ENCODE data around the gene TMEM187.
A peak's percentile ranks its signal among the peaks of the same experiment; 100 is the strongest.
"Not testable (repeated sequence)": the region's sequence is repeated elsewhere in the genome, so short reads cannot be mapped to it uniquely, and the experiment has no call there.

TMEM187 gene

DNA sequence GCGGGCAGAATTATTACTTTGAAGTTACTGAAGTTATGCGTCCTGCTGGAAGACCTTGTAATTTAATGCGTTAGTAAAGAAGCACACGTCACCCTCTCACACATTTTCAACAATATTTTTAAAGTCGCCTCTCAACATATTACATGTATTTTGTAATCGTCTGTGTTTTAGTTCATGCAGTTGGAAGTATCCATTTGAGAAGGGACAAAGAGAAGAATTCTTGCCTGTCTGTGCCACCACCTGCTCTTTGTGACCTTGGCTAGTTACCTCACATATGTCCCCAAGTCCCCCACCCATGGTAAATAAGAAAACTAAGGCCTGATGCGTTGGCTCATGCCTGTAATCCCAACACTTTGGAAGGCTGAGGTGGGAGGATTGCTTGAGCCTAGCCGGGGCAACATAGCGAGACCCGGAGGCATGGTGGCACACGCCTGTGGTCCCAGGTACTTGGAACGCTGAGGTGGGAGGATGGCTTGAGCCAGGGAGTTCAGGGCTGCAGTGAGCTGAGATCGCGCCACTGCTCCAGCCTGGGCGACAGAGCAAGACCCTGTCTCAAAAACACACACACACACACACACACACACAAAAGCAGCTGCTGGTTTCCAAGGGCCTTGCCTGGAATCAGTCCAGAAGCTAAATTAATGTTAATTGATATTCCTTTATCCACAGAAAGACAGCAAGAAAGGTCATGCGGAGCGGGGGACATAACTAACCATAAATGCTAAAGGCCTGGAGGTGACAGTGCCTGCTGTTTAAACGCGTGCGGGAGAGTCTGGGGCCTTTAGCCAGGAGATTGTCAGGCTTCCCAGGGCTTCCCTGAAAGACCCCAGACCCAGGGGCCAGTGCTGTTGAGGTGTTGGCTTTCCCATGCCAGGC, 811 bp downstream of the TMEM187 start:
- peak; percentile 36 for DNase-seq

DNA sequence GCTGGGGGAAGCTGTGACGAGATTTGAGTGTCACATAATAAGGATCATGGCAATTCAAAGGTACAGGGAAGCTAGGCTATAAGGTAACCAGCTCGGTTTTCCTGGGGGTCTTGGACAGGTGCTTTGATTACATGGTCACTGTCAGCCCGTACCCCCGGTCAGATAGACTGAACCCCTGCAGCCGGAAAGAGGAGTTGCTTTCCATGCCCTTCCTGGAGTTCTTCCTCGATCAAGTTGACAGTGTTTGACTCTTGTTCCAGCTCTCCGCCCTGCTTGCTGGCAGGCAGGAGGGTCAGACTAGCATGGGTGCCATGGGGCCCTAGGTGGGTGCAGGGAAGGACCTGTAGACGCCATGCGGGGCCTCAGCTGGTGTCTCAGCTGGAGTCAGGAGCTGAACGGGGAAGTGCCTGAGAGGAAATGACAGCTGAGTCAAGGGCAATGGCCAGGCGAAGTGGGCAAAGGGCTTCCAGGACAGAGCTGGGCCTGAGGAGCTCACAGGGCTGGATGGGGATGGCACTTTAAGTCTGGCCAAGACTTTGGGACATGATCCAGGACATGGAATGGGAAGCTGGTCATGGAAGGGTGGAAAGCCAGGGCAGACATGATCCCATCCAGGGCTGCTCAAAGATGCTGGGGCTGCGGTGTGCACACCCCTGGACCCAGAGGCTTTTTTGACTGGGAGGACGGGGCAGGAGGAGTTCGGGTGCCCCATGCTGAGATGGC, 1.6 kb downstream of the TMEM187 start:
- no peak for DNase-seq

DNA sequence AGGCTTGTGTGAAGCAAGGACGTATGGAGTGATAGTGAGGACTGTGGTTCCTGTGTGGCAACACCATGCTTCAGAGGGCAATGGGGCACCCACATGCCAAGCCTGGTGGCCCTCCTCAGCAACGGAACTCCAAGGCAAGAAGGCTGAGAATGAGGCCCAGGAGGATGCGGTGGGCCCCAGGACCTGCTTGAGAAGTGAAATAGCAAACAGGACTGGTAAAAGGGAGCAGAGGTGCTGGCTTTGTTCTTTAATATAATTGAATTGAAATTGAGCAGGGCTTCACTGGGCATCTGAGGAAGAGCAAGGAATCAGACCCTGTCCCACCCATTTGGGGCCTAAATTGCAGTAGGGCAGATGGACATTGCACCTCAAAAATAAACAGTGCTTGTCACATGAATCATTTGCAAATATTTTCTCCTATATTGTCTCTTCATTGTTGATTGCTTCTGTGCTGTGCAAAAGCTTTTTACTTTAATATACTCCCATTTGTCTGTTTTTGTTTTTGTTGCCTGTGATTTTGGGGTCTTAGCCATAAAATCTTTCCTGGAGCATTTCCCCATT, 2.3 kb downstream of the TMEM187 start:
- no peak for DNase-seq

DNA sequence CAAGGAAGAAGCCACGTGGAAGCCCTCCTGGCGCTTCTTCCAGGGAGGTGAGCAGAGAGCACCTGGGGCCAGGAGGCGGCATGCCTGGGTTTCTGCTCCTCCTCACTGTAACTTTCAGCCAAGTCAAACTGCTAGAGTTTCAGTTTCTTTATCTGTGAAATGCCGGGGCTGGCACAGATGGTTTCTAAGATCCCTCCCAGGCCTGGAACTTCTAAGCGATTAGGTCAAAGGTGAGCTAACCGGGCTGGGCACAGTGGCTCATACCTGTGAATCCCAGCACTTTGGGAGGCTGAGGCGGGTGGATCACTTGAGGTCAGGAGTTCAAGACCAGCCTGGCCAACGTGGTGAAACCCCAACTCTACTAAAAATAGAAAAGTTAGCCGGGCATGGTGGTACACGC, 7.8 kb downstream of the TMEM187 start:
- DNase-seq, result not testable (repeated sequence)

DNA sequence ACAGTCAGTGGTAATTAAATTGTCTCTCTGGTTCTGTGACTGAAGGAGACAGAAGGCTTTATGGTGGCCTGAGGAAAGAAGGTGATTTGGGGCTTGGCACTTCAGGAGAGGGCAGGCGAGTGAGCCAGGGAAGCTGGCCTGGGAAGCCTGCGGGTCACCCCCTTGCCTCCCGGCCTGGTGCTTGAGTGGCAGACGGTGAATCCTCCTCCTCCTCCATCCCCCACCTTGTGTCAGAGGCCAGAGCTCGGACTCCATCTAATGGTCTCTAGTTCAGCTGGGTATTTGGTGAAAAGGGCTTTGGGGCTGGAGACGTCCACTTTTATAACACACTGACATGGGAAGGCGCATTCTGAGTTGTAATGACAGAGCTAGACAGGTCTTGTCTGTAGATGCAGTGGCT, 8.7 kb downstream of the TMEM187 start:
- DNase-seq, result no peak

DNA sequence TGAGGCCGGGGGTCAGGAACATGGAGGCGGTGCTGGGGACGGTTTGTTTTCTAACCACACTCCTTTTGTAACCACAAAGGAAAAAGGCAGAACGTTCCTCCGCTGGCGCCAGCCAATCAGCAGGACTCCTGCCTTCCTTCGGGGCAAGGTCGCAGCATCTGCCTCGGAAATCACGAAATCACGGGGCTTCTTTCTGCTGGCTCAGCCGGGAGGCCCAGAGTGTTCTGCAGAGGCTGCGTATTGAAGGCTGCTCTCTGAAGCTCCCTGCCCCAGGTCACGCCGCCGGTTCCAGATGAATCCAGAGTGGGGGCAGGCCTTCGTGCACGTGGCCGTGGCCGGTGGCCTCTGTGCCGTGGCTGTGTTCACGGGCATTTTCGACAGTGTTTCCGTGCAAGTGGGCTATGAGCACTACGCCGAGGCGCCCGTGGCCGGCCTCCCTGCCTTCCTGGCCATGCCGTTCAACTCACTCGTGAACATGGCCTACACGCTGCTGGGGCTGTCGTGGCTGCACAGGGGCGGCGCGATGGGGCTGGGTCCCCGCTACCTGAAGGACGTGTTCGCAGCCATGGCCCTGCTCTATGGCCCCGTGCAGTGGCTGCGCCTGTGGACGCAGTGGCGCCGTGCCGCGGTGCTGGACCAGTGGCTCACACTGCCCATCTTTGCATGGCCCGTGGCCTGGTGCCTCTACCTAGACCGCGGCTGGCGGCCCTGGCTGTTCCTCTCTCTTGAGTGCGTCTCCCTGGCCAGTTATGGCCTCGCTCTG, 9.4 kb downstream of the TMEM187 start:
- peak; percentile 59 for DNase-seq

DNA sequence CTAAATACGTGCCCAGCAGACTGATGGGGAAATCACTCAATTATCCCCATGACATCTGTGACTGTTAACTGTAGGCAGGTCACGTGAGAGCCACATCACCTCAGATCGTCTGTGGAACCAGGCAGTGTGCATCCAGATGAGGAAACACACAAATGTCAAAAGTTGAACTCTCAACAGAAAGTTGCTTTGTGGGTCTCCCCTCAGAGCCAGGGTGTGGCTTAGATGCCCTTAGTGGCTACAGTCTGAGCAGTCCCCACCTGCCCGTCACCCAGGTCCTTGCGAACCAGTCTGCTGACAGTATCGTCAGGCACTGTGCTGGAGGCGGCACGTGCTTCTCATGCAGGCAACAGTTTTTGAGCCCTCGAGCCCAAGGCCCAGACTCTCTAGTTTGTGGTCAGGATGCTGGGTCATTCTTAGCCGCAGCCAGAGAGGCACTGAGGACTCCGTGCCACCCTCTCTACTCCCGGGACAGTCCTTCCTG, 10.8 kb downstream of the TMEM187 start:
- DNase-seq, result no peak

DNA sequence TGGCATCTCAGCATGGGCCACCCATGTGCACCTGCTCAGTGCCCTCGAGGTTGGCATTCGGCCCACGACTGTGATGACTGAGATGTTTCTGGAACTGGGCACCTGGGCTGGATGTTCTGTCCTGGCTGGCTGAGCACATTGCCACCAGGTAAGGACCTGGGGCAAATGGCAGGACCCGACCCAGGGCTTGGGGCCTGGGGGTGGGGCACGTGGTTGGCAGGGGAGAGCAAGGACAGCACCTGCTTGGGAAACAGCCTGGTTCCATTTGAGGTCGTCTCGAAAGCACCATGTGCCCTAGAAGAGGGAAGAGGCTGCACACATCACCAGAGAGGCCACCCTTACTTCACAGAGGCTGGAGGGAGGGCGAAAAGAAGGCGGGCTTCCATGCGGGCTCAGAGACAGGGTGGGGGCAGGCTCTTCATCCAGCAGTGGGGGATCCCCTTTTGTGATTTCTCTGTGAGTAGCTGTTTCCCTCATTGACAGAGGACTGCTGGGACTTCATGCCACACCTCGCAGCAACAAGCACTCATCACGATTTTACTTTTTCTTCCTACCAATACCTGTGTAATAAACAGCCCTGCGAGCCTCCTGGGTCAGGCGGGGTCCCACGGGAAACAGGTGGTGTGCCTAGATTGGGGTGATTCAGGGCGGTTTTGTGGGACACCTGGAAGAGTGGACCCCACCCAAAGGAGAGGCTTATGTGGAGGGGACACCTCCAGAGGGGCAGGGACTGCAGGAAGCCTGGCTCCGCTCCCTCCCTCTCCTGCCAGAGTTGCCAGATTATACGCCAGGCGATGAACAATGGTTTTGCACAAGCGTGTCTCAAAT, 12.0 kb downstream of the TMEM187 start:
- peak; percentile 54 for DNase-seq

DNA sequence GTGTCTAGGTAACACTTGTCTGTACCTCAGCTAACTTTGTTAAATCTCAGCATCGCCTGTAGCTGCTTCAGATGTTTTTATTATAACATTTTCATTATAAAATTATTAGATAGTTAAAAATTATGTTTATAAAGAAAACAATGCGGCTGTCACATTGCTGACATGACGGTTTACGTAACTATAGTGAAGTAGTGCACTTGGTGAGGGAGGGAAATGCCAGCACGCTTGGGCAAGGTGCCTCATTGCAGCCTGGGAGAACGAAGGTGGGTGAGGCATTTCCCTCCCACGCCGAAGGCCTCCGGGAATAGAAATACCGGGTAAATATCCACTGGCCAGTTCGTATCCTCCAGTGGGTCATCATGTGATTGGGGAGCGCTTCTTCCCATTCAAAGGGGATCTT, 15.9 kb downstream of the TMEM187 start:
- no peak for DNase-seq

DNA sequence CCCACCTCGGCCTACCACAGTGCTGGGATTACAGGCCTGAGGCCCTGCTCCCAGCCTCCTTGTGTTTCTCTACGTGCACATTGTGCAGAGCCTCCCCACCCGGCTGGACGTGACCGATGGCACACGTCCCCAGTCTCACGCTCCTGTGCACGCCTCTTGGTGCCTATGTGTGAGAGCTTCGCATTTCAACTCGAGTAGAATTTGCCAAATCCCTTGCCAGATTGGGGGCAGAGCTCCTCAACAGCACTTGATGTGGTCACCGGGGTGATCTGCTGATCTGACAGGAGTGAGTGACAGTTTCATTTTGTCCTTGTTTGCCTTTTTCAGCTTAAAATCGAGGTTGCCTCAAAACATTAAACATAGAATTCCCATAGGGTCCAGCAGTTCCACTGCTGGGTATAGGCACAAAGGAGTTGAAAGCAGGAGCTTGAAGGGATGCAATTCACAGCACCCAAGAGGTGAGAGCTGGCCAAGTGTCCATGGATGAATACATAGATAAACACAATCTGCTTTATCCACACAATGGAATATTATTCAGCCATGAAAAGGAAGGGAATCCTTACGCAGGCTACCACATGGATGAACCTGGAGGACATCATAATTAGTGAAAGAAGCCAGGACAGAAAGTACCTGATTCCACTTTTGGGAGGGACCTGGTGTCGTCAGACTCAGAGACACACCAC, 17.6 kb downstream of the TMEM187 start:
- no peak for DNase-seq

DNA sequence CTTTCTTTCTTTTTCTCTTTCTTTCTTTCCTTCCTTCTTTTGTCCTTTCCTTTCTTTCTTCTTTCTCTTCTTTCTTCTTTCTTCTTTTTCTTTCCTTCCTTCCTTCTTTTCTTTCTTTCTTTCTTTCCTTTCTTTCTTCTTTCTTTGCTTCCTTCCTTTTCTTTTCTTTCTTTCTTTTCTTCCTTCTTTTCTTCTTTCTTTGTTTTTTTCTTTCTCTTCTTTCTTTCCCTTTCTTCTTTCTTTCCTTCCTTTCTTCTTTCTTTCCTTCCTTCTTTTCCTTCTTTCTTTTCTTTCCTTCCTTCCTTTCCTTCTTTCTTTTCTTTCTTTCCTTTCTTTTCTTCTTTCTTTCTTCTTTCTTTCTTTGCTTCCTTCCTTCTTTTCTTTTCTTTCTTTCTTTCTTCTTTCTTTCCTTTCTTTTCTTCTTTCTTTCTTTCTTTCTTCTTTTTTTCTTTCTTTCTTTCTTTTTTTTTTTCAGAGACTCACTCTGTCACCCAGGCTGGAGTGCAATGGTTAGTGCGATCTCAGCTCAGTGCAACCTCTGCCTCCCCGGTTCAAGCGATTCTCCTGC, 18.5 kb downstream of the TMEM187 start:
- DNase-seq, result no peak

DNA sequence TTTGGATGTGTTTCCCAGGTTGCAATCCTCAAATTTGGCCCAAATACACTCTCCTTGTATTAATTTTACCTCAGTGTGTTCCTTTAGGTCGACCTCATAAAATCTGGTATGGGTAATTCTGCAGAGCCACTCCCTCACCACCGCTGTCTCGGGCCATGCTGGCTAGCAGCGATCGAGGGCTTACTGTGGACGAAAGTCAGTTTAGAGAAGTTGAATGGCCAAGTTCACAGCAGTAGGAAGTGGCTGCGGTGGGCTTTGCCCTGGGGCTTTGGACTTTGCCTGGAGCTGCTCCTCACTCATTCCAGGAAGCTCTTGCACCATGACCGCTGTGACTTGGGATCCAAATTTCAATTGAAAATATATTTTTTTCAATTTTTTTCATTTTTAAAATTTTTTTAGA, 19.6 kb downstream of the TMEM187 start:
- no peak for DNase-seq

DNA sequence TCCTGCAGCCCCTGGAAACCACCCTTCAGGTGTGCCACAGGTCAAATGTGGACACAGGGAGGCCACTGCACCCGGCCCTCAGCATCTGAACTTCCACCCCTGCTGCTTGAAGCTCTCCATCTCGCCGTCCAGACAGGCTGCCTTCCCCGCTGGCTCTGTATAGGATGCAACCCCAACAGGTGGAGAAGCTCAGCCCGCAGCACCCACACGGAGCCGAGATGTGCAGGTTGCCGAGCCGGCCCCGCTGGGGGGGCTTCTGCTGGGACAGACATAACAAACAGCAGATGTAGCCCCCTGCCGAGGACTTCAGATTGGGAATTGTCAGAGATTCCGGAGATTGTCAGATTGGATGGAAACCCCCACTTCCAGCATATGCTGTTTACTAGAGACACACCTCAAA, 20.5 kb downstream of the TMEM187 start:
- no peak for DNase-seq

DNA sequence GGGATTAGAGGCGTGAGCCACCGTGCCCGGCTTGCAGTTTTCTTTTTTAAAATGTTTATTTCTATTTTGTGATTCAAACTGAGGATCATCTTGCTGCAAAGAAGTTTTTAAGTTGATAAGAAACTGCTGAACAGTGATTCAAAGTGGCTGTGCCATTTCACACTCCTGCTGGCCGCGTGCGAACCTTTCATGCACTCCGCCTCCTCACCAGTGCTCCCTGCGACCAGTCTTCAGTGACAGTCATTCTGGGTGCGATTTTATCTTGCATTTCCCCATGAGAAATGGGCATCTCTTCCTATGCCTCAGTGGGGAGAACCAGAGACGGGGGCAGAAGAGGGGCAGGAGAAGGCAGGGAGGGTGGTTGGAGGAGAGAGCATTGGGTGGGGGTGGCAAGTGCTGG, 21.4 kb downstream of the TMEM187 start:
- DNase-seq, result no peak

DNA sequence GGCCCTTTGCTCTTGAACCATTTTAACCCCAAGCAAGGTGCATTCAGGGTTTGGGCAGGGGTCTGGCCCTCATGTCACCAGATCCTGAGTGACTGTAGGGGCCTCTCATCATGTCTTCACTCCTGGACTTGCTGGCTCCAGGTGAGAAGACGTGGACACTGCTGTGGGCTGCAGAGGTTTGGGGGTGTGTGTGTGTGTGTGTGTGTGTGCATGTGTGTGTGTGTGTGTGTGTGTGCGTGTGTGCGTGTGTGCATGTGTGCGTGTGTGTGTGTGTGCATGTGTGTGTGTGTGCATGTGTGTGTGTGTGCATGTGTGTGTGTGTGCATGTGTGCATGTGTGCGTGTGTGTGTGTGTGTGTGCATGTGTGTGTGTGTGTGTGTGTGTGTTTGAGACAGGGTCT, 21.8 kb downstream of the TMEM187 start:
- DNase-seq, result not testable (repeated sequence)

DNA sequence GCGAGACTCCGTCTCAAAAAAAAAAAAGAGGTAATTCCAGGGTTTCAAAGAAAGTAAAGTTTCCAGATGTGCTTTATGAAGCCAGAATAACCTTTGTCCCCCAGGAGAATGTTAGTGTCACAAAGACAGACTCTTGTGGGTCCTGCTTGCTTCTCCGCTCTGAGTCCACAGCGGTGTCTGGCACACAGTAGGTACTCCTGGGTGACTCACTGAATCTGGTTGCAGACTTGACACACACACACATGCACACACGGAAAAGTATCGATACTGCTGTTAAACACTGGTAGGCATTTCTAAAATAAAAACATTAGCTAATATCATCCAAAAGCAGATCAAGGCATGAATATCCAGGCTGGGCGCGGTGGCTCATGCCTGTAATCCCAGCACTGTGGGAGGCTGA, 22.9 kb downstream of the TMEM187 start:
- no peak for DNase-seq

DNA sequence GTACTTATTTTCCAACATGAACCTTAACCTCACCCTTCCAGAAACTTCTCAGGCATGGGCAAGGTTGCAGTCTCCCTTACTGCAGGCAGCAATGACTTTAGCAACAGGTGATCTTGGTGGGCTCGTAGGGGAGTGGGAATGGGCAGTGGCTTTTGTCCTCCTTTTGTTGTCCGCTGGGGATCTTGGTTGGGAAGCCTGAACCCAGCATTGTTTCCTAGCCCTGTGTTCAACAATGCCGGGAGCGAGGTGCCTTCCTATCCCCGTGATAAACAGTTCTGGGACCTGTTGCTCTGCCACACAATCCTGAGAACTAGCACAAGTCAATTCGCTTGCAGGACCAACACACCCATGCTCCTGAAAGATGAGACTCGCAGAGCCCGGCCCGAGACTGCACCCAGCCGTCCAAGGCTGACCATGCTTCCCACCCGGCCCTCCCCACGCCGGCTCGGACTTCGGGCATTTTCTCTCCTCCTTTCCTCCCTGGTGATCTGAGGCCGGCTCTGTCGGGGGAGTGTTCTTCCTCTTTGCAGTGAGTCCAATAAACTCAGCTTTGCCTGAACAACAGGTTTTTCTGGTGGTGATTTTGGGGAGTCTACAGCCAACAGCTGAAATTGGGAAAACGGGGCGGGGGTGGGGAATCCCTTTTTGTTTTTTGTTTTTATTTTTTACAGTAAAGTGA, 26.9 kb downstream of the TMEM187 start:
- no peak for DNase-seq

DNA sequence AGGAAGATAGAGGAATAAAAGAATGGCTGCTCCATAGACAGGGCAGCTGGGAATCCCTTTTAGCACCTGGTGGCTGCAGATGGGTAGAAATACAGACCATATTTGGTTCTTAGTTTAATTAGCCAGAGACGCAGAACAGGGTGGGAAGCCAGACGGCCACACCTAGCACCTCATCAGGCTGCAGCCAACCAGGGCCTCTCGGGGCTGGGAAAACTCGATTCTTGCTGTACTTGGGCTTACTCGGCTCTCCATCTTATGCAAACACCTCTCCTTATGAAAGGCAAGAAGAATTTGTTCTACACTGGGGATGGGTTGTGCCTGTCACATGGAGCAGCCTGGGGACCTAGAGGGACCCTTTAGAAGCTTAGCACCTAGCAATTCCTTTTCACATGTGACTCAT, 27.5 kb downstream of the TMEM187 start:
- peak; percentile 47 for DNase-seq

DNA sequence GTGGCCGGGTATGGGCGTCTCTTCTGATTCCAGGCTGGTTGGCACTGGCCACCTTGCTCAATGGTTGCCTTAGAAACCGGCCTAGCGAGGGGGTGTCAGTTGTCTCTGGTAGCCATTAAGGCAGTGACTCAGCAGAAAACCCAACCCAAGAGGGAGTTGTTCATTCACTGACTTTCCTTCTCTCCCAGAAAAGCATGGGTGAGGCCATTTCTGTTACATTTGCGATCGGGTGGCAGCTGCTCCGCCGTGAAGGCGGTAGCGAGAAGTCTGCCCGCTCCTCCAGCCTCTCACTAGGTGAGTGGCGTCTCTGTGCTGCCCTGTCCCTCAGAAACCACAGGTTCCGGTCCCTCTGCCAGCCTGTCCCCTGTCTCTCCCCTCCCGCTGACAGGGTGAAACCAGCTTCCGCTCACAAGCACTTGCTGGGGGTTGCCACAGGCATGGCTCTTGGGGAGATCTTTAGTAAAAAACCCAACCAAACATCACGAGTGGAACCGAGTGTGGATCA, 29.7 kb downstream of the TMEM187 start:
- peak; percentile 93 for DNase-seq

DNA sequence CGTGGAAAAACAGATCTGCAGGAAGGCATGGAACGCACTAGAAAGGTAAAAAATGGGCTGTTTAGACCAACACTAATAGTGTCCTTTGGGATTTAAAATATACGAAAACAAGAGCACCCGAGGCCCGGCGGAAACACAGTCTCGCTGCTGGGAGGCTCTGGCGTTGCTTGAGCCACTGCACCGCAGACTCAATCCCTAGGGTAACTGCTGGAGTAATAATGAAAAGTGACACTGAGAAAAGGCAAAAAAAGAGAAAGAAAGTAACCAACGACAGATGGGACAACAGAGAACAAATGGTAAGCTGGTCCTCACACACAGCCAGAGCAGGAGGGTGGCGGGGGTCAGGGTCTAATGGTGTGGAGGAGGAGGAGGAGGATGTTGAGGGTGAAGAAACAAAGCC, 31.8 kb downstream of the TMEM187 start:
- DNase-seq, result no peak
